Measurements from ENCODE around the gene LCN12.

The LCN12 gene

GRCh38 chr9:136927343-136928271 is 24.5 kb upstream of the LCN12 start:
- peak; percentile 38 to 48 (median 38) for DNase-seq

DNA sequence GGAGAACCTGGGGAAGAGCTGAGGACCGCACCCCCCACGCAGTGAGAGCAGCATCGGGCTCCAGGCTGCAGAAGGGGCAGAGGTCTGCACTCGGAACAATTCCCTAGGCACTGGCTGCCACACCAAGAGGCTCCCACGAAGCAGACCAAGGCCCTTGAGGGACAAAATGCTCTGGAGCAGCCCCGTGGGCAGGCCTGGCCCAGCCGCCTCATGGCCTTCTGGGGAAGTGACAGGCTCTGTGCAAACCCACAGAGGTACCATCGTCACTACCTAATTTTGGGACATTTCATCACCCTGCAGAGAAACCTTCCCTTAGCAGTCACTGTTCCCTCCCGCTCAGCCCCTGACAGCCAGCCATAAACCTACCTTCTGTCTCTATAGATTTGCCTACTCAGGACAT is 23.5 kb upstream of the LCN12 start:
- DNase-seq, result peak; percentile 82 to 89 (median 84)

DNA sequence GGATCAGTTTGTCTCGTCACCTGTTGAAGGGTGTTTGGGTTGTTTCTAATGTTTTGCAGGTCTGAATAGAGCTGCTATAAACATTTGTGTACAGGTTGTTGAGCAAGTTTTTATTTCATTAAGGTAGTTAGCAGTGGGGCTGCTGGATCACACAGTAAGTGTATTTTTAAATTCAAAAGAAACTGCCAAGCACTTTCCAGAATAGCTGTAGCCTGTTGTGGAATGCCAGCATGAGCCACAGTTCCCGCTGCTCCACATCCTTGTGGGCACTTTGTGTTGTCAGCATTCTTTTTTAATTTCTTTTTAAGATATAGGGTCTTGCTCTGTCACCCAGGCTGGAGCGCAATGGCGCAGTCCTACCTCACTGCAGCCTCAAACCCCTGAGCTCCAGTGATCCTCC is 22.1 kb upstream of the LCN12 start:
- DNase-seq, result no peak

DNA sequence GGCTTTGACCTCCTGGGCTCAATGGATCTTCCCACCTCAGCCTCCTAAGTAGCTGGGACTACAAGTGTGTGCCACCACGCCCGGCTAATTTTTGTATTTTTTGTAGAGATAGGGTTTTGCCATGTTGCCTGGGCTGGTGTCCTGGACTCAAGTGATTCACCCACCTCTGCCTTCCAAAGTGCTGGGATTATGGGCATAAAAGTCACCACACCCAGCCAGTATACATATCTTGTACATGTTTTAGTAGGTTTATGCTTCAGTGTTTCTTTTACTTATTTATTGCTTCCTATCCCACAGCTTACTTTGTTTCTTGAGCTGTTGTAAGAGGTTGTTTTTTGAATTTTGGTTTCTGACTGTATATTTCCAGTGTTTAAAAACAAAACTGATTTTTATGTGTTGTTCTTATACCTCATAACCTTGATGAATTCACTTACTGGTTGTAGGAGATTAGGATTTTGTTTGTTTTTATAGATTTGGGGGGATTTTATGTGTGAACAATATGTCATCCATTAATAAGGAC is 20.4 kb upstream of the LCN12 start:
- DNase-seq, result peak in 2 of 3 donors; percentile 11 to 29

- no peak for DNase-seq
Measured at GRCh38 chr9:136934277-136934676, 17.8 kb upstream of the LCN12 start.

DNA sequence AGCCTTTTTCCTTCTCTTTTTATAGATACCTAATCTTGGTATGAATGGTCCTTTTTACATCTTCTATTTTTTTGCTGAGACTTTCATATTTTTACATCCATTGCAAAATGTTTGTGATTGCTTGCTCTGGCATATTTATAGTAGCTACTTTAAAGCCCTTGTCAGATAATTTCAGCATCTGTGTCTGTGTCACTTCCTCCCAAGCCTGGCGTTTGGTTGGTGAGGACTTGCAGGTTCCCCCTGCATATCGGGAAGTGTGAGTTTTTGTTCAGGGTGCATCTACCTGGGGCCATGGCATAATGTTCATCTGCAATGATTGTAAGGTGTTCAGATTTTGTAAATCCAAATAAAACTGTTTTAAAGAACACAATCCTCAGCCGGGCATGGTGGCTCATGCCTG is 16.4 kb upstream of the LCN12 start:
- peak; percentile 29 to 40 (median 38) for DNase-seq

- DNase-seq, result no peak
Measured at GRCh38 chr9:136936645-136937170, 15.4 kb upstream of the LCN12 start.

DNA sequence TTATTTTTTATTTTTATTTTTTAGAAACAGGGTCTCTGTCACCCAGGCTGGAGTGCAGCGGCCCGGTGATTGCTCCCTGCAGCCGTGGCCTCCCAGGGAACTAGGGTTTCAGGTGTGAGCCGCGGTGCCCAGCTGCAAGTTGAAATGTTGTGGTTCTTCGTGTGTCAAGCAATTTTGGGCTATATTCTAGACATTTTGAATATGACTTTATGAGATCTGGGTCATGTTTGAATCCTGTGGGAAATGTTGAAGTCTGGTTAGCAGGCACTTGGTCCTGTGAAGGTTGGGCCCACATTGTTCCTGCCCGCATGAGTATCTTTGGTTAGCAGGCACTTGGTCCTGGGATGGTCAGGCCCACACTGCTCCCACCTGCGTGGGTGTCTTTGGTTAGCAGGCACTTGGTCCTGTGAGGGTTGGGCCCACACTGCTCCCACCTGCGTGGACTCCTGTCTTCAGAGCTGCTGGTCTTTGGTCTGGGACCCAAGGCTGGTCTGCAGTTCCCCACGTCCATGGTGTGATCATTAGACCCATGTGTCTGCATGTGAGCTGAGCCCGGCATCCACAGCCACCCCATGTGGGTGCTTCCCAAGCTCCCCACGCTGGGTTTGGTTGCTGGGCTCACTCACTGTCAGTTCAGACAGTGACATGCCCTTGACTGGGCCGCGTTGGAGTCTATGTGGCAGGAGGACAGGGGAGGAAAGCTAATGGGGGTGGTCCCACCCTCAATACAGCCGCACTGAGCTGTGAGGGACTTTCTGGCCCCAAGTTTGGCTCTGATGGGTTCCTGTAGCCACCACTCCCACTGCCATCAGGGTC is 14.7 kb upstream of the LCN12 start:
- DNase-seq, result no peak

DNA sequence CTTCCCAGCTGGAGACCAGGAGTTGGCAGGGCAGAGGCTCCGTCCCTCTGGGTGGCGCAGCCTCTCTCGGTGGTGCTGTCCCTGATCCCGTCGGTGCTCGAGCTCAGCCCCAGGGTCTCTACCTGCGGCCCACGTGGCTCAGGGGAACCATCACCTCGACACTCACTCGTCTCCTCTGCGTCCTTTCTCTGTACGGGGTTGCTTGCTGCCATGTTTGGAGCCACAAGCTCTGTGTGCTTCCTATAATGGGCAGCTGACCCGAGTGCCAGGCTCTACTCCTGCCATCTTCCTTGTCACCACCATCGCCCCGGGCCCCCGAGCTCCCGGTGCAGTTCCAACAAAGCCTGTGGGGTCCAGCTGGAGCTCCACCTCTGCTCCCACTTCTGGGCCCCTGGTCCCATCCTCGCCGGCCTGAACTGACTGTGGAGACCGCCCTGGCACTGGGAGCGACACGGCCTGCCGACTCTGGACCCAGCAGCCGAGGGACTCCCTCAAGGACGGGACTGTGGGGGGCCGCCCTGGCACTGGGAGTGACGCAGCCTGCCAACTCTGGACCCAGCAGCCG is 12.6 kb upstream of the LCN12 start:
- DNase-seq, result no peak

DNA sequence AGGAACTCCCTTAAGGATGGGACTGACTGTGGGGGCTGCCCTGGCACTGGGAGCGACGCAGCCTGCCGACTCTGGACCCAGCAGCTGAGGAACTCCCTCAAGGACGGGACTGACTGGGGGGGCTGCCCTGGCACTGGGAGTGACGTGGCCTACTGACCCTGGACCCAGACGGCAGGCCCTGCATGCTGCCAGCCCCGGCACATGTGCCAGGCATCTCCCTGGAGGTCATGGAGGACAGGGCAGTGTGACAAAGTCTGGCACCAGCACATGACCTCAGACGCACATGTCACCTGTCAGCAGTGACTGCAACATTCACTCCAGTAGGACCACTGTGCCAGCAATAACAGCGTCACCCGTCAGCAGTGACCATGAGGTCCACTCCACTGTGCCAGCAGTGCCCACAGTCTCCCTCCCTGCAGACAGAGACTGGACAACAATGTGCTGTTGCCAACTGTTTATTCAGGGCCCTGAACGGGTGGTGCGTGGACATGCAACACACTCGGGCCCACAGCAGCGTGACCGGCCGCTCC is 12.0 kb upstream of the LCN12 start:
- DNase-seq, result no peak

- DNase-seq, result no peak
Measured at GRCh38 chr9:136940526-136941230, 11.4 kb upstream of the LCN12 start.

DNA sequence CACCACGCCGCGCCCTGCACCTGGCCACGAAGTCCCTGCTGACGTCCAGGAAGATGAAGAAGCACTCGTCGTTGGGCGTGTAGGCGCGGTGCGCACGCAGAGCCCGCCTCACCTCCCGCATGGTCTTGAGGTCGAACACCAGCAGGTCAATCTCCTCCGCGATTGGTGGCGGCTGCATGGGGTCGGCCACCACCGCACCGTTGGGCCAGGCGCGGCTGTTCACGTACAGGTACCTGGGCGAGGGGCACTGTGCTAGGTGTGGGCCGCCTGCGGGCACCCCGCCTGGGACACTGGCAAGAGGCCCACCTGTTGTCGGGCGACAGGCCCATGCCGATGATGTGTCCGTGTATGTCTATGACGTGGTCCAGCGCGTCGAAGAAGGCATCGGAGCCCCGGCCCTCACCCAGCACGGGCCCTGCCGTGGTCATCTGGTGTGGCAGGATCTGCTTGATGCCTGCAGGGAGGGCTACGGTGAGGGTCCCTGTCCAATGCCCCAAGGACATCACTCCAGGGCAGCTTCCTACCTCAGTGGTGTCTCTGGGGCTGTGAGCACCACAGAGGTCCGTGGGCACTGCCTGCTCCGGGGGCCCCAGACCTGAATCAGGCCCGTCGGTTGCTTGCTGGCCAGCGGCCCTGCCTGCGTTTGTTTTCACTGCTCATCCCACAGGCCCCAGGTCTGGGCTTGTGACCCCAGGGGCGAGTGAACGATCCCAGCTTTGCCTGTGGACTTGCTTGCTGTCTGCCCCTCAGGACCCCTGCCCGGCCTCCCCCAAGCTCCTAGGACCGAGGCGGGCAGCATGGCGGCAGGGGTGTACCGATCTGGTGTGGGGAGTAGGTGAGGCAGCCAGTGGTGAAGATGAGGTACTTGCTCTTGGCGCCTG is 10.6 kb upstream of the LCN12 start:
- DNase-seq, result no peak

GRCh38 chr9:136942112-136942880 is 9.8 kb upstream of the LCN12 start:
- DNase-seq, result no peak

- no peak for DNase-seq
Measured at GRCh38 chr9:136942881-136943230, 9.2 kb upstream of the LCN12 start.

- no peak for DNase-seq
Measured at GRCh38 chr9:136943291-136944211, 8.5 kb upstream of the LCN12 start.

DNA sequence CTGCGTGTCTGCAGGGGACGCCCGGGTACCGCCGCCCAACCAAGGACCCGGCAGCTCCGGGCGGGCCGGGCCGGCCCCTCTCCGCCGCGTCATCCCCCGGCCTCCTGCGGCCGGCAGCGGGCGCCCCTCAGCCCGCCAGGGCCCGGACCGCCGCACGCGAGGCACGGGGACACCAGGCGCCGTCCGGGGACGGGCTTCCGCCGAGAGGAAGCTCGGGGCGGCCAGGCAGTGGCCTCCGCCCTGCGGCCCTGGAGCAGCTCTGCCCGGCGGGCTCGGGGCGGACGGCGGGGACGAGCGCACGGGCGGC is 7.9 kb upstream of the LCN12 start:
- peak; percentile 77 to 89 (median 79) for DNase-seq

- DNase-seq, result peak; percentile 98 to 99 (median 99)
Measured at GRCh38 chr9:136944519-136945332, 7.3 kb upstream of the LCN12 start, which contains the start of the genes C8G and FBXW5. Gene C8G, plus strand, starts transcription at chr9:136945243. Its CDS starts 78 bp downstream, at chr9:136945321. Gene FBXW5, minus strand, starts transcription at chr9:136944738. Its CDS starts 655 bp downstream, at chr9:136944083.
